ENCODE data around the gene MAGI1. TPM values are rescaled to one million over a fixed set of nuclear protein-coding genes. Genes with fewer than 3 reads are reported as not detected.

Gene MAGI1
- total RNA-seq, 1 donor = 0.27 TPM

DNA sequence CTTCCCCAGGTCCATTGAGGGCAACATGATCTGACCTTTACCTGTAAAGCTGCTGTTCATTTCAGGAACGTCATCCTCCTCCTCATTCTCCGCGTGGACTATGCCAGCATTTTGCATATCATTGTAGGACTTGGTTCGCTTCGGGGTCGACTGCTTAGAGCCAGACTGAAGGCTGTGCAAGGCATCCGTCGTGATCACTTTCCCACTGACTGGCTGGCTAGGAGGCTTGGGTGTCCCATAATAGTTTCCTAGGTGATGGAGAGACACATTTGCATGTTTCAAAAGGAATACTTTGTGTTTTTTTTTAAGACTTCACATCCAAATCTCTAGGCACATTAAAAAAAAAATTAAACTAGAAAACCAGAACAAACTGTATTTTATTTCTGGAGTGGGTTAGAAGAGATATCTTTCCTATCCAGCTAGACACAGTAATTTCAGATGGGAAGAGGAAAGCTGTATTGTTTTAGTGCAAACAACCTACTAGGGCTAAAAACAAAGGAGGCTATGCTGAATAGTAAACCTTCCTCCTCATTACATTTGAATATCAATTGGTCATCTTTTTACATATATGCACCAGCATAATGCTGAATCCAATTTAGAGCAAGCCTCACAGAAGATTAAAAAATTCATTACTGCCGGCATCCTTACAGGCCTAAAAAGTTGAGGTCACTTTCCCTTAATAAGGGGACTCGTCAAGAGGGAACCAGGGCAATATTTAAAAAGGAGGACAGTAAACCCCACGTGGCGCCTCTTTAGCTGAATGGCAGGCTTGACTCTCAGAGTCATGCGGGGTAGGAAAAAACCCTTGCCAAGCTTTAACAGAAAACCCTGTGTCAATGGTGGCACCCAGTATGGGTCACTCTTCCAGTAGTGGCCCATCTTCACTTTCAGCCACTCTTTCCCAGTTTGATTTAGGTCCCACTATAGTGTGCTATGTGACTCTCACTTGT lies 559.9 kb downstream of the MAGI1 start:
- no peak for DNase-seq (ENCODE audit: low read depth in 2 of 3, low spot score in 2 of 3)

DNA sequence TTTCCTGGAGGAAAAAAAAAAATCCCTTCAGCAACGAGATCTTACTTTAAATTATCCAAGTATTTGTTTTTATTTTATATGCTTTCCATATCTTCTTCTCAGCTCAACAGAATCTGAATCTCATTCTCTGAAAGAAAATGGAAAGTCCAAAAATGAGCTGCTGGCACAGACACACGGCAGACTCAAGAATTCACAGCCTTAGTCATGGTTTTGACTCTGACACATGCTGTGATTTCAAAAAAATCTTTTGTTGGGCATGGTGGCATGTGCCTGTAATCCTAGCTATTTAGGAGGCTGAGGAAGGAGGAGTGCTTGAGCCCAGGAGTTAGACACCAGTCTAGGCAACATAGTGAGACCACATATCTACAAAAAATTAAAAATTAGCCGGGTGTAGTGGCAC lies 565.0 kb downstream of the MAGI1 start:
- DNase-seq (ENCODE audit: low read depth in 2 of 3, low spot score in 2 of 3) = no peak

DNA sequence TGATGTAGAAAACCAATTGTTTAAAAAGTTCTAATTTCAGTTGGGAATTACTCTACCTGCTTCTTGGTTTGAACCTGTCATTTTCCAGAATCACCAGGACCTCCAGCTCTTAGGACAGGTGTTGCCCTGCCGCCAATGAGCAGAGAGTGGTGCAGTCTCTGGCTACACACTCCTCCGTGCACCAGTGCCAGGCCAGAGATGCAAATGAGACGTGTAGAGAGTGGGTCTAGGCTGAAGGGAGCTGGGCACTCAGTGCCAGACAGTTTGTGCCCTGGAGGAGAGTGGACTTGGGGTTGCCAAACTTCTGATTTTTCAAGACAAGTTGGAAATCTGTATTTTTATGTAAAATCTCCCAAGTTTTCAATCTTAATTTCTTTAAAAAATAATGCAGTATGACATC lies 566.2 kb downstream of the MAGI1 start:
- no peak for DNase-seq (ENCODE audit: low read depth in 2 of 3, low spot score in 2 of 3)

DNA sequence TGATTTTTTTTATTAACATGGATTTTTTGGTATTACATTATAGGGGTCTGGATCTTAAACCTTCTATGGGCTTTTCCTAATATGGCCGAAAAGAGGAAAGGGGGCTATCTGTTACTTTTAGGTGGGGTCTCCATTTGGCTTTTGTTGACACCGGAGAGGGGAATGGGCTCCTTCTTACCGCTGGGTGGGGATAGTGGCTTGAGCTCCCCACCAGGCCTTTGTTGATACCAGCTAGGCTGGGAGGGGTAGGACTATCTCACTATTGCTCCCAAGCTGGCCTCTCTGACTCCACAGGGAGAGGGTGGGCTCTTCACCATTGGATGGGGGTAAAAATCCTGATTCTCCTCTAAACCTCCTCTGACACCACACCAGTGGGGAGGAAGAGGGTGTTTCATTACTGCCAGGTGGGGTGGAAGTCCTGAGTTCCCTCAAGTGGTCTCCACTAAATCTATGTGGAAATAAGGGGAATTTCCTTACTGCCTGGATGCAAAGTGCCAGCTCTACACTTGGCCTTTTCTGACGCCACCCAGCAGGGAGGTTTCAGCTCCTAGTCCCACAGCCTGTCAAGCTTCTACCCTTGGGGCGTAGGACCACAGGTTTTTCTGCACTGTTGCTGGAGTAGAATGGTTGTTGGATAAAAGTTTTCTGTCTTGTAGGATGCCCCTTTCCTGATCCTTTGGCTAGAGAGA lies 572.3 kb downstream of the MAGI1 start:
- no peak for DNase-seq (ENCODE audit: low read depth in 2 of 3, low spot score in 2 of 3)

DNA sequence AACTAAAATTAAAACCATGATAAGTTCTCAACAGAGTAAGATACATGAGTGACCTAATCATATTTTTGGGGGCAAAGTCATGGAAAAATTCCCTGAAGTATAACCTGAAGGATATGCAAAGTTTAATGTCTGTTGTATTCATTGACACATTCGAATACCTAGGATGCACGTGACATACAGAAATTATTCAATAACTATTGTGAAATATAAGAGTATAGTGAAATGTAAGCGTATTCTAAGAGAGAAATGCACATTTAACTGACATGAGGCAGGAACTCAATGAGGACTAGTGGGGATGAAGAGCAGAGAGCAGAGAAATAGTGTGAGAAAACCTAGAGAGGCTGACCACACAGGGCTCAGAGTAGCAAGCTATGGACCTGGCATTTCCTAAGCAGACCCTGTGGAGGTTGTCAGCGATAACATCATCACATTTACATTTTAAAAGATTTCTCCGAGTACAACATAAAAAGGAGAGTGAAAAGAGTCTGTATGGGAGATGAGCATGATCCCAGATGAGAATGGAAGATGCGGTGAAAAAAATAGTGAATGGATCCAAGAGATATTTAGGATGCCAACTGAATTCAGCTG lies 588.8 kb downstream of the MAGI1 start:
- no peak for DNase-seq (ENCODE audit: low read depth in 2 of 3, low spot score in 2 of 3)

DNA sequence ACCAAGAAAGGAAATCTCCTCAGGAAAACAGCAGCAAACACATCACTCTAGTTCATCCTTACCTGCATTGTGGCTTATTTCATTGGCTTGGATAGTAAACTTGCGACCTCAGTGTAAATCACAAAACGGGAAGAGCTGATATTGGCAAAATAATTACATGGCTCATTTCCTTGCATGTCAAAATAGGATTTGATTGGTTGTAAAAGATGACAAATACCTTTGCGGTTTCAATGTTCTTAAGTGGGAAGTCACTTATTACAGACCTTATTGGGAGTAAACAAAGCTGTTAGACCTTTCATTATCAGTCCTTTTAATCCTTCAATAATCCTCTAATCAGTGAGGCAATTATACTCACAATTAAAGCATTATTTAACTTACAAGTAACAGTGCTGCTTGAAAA lies 590.6 kb downstream of the MAGI1 start:
- DNase-seq (ENCODE audit: low read depth in 2 of 3, low spot score in 2 of 3) = no peak

DNA sequence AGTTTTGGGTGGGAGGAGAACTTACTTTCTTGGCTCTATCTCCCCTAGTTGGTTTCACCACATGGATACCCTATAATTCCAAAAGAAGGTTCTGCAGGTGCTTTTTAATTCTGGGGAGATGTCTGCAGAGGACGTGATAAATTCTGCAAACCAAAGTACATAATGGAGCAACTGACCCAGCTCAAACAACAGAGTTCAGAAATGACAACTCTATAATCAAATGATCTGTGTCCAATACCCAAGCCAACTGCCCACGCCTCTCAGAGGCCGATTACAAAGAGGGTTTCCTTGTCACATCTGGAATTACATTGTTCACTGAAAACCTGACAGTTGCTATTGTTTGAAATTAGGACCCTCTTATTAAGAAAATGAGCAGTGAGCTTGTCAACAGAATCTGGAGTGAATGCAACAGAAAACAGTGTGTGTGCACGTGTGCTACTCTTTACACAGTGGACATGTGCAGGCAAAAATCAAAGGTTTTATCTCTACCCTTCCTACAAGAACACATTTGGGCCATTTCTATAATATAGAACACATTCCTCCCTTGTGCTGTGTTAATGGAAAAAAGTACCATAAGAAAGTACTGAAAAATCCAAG lies 593.0 kb downstream of the MAGI1 start:
- DNase-seq (ENCODE audit: low read depth in 2 of 3, low spot score in 2 of 3) = no peak

DNA sequence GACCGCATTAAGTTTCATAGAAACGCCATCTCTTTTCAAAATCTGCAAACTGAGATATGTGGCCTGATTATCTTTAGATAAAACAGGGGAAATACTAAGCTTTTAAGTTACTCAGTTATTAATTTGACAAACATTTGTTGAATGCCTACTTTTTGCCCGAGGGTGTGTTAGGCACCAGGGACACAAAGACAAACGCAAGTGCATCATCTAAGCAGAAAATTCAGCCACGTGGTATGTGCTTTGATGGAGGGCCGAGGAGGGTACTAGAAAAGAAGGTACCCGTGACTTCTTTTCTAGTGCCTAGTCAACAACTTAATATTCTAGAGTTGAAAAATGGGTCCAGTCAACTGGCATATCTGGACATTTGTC lies 594.3 kb downstream of the MAGI1 start:
- no peak for DNase-seq (ENCODE audit: low read depth in 2 of 3, low spot score in 2 of 3)

DNA sequence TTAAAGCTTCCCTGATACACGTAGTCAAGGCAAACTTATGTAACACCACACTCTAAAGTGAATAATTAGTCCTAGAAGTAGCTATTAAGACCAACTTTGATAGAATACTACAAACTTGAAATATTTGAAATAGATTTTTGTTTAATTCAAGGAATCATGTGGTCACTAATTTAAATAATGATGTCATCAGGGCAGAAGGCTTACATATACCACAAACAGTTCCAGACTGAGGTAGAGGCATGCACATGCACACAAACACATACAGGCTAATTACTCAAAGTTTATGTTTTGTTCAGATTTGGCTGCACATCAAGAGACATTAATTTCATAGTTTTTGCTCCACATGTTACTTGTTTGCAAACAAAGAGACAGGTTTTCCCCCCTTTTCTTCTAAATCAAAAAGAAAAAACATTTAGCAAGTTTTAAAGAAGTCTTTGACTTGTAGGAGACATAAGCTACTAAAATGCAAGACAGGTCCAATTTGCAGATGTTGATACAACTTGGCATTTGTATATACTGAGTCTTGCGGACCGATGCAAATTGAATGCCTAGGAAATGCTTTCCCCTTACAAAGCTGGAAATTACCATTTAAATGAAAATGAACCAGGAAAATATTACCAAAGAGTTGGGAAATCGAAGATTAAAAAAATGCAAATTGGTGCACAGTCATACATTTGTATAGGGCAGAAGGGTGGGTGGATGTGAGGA lies 594.8 kb downstream of the MAGI1 start:
- DNase-seq (ENCODE audit: low read depth in 2 of 3, low spot score in 2 of 3) = no peak

DNA sequence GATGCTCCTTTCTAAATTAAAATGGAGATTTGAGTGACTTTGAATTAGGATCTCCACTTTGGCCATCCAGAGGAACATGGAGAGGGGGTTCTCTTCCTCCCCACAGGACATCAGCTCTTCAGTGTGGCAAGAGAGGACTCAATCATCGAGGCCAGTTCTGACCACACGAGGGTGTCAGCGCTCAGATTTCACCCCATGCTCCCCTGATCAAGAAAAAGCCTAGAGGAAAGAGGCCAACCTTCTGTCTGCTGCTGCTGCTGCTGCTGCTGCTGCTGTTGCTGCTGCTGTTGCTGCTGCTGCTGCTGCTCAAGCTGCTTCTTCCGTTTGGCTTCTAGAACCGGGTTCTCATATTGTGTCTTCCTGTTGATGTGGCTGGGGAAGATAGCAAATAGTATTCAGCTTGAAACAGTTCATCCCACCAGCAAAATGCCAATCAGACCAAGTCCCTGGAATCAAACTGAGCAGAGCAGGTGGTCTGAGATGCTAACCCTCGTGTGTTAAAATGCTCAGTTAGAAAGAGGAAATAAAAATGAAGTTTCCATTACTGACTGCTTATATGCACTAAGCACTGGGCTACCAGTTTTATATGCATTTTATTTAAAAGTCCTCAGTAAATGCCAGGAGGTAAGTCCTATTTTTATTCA lies 599.0 kb downstream of the MAGI1 start:
- no peak for DNase-seq (ENCODE audit: low read depth in 2 of 3, low spot score in 2 of 3)

DNA sequence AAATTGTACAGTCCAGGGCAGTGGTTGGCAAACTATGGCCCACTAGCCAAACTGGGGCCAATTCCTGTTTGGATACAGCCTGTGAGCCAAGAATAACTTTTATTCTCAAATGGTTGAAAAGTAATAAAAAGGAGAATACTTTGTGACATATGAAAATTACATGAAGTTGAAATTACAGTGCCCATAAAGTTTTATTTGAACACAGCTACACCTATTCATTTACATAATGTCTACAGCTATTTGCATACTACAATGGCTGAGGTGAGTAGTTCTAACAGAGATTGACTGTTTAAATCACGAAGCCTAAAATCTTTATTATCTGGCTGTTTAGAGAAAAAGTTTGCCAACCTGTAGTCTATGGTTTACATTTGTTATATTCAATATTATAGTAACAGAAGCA lies 600.1 kb downstream of the MAGI1 start:
- no peak for DNase-seq (ENCODE audit: low read depth in 2 of 3, low spot score in 2 of 3)

DNA sequence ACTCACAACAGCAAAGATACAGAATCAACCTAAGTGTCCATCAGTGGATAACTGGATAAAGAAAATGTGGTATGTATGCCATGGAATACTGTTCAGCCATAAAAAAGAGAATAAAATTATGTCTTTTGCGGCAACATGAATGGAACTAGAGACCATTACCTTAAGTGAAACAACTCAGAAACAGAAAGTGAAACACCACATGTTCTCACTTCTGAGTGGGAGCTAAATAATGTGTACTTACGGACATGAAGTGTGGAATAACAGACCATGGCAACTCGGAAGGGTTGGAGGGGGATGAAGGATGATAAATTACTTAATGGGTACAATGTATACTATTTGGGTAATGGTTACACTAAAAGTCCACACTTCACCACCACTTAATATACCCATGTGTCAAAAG lies 600.6 kb downstream of the MAGI1 start:
- DNase-seq (ENCODE audit: low read depth in 2 of 3, low spot score in 2 of 3) = no peak

DNA sequence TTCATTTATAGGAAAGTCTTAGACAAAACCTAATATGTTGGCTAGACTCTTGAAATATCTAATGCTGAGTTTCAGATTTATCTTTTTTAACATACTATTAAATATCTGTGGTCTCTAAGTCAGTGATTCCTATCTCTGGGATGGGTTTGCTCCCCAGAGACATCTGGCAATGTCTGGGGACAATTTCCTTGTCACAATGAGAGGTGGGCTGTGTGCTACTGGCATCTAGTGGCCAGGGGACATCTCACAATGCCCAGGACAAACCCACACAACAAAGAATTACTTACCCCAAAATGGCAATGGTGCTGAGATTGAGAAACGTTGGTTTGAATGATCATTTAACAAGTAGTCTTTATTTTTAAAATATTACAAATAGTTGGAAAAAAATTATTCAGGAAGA lies 602.1 kb downstream of the MAGI1 start:
- DNase-seq (ENCODE audit: low read depth in 2 of 3, low spot score in 2 of 3) = peak in 1 of 3 donors; percentile 18

DNA sequence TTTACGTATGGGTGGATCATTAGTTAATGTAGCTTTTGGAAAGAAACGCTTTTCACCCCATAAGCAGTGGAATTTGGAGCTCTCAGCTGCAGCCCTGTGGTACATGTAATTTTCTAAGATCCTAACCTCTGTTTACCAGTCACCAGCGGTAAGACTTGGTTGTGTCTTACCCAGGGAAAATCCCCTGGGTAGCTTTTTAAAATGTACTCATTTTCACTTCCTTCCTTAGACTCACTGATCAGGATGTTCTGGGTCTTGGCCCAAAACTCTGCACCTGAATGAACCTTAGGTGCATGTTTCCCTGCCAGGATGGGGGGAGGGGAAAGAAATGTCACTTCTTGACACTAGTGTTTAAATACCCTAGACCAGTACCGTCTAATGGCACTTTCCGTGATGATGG lies 605.2 kb downstream of the MAGI1 start:
- DNase-seq (ENCODE audit: low read depth in 2 of 3, low spot score in 2 of 3) = no peak

DNA sequence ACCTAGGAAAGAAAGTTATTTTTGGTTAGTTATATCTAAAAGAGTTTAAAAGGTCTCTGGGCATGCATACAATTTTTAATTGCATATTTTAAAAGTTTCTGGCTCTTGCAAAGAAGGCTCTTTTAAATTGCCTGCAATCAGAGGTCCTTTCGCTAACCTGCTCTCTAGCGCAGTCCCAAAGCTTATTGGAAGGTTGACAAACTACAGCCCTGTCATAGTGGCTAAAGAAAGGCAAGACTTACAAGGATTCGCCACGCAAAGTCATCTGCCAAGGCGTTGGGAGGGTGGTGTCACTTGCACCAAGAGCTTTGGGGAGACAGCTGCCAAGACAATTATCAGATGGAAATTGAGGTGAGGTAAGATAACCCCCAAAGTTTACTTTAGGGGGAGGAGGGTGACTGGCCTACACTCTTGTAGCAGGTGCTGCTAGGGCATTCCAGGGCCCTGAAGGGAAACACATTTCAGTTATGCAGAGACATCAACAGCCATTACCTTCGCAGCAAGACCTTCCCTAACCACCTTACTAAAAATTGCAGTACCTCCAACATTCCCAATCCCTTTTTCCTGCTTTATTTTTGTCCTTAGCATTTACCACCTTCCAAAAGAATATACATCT lies 606.2 kb downstream of the MAGI1 start:
- no peak for DNase-seq (ENCODE audit: low read depth in 2 of 3, low spot score in 2 of 3)

DNA sequence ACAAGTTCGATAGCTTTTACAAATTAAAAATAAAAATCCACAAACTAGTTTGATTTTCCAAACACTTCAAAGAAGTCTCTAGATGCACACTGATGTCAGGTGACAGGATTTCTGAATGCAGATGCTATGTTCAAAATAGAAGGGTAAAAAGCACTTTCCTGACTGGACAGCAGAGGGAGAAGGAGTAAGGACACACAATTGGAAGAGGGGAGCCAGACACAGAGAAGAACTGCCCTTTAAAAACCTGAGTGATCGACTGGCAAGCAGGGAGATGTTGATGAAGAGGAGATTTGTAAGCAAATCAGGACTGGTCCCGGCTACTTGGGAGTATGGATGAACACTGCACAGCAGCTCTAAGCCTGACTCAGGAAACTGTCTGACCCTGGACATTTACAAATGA lies 612.8 kb downstream of the MAGI1 start:
- DNase-seq (ENCODE audit: low read depth in 2 of 3, low spot score in 2 of 3) = no peak

DNA sequence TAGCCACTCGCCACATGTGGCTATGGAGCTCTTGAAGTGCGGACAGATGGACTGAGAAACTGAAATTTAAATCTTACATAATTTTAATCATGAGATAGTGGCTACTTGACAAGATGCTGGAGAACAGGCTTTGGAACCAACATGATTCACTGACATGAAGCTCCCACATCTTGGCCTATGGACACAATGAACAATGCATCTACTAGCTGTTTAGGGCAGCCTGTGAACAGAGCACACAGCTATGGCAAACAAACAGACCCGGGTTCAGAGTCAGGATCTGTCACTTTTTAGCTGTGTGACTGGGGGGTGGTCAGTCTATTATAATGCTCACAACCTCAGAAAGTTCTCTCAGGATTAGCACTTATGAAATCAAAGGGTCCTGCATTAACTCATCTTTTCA lies 616.6 kb downstream of the MAGI1 start:
- DNase-seq (ENCODE audit: low read depth in 2 of 3, low spot score in 2 of 3) = no peak

DNA sequence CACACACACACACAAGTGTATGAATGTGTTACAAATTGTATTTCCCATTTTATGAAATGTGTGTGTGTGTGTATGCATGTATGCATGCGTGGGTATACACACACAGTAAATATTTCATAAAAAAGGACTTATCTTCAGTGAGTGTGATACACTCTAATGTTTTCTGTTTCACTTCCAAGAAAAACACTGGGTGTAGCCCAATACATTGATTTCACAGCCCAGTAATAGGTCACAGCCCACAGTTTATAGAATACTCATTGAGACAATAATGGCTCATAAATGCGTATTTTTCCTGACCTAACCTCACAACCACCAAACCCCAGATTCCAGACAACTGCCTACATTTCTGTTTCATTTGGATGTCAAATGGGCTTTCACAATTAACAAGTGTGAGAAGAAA lies 619.5 kb downstream of the MAGI1 start:
- no peak for DNase-seq (ENCODE audit: low read depth in 2 of 3, low spot score in 2 of 3)

DNA sequence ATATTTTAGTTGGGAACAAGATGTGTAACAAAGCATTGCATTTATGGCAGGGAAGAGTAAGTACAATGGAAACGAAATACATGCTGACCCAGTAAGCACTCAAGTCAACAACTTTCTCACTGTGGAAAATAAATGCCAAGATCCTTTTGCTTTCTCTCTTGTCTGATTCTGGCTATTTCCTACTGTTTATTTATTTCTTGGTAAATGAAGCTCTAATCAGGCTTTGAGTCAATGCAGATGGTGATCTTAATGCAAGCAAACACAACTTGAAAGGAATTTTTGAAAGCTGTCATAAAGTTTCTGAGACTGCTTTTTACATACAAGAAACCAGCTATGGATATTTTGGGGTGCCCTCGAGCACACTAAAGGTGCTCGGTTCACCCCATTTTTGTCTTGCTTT lies 624.8 kb downstream of the MAGI1 start:
- no peak for DNase-seq (ENCODE audit: low read depth in 2 of 3, low spot score in 2 of 3)

DNA sequence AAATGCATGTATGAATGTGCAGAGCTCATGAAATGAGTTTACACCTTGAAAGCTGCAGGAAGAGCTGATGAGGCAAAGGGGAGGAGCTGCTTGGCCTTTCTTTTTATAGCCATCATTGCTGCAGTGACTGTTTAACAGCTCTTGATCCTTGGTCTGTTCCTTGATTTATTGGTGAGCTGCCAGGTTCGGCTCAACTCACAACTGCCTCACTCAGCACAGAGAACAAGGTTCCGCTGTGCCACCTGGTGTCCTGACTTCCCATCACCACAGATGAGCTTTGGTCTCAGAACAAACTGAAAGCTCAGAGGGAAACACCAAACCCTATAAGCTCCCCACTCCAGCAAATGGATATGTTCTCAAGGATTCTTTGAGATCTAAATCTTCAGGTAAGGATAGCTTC lies 626.1 kb downstream of the MAGI1 start:
- peak in 1 of 3 donors; percentile 0 for DNase-seq (ENCODE audit: low read depth in 2 of 3, low spot score in 2 of 3)

Data from hematopoietic multipotent progenitor cell (in vitro differentiated cells).